CD4-positive, alpha-beta T cell treated with Interleukin-15 for 4 hours (primary cell): ENCODE results near the gene CDC27.
"Not testable (repeated sequence)": the region's sequence is repeated elsewhere in the genome, so short reads cannot be mapped to it uniquely, and the experiment has no call there.

Source experiments
- DNase-seq: peaks from one replicate; pipeline ENCODE4 v3.0.0-alpha.2; 2020; ENCODE audit warnings: low spot score

Gene CDC27

DNA sequence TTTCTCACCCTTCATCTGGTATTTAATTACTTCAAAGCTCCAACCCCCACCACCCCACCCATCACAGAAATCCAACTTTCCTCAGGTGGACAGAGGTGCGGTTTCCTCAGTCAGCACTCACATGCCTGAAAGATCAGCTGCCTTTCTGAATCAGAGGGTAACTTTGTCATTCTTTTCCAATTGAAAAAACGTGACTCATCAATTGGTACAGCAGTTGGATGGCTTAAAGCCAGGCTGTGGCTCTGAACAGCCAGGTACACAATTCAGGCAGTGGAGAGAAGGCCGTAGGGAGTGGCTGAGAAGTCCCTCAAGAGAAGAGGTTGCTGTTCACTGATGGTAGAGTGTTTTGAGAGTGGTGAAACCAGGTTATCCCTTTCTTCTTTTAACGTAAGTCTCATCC is 118.8 kb downstream of the CDC27 start:
- DNase-seq, result not testable (repeated sequence)
